ENCODE measurements around the gene RPN1. TPM values are rescaled to one million over a fixed set of nuclear protein-coding genes. Genes with fewer than 3 reads are reported as not detected.

The RPN1 gene
- polyA plus RNA-seq, 1 donor, result 201 TPM

Other genes with a start within 250 kb of the RPN1 start
- gene DNAJB8, start 183.9 kb downstream of the RPN1 start, polyA plus RNA-seq, result not detected
- gene GATA2, start 157.6 kb downstream of the RPN1 start, polyA plus RNA-seq, result 1.9 TPM
- gene RAB7A, start 75.4 kb upstream of the RPN1 start, polyA plus RNA-seq, result 198 TPM
- 33.1 TPM for gene ACAD9, start 228.8 kb upstream of the RPN1 start, polyA plus RNA-seq

Data from large intestine (tissue), 1 donor.